GM11168 (cell line): ENCODE measurements around the gene NELFB.

Experiments used
- in situ Hi-C: fragments of 300-500 bp; cut with MboI; formaldehyde crosslinking; loops from one replicate; pipeline ENCODE4 v1.12.0; 2022; ENCODE audit warnings: low sequenced_read_pairs; ENCODE audit not compliant: unreplicated experiment

NELFB gene

DNA sequence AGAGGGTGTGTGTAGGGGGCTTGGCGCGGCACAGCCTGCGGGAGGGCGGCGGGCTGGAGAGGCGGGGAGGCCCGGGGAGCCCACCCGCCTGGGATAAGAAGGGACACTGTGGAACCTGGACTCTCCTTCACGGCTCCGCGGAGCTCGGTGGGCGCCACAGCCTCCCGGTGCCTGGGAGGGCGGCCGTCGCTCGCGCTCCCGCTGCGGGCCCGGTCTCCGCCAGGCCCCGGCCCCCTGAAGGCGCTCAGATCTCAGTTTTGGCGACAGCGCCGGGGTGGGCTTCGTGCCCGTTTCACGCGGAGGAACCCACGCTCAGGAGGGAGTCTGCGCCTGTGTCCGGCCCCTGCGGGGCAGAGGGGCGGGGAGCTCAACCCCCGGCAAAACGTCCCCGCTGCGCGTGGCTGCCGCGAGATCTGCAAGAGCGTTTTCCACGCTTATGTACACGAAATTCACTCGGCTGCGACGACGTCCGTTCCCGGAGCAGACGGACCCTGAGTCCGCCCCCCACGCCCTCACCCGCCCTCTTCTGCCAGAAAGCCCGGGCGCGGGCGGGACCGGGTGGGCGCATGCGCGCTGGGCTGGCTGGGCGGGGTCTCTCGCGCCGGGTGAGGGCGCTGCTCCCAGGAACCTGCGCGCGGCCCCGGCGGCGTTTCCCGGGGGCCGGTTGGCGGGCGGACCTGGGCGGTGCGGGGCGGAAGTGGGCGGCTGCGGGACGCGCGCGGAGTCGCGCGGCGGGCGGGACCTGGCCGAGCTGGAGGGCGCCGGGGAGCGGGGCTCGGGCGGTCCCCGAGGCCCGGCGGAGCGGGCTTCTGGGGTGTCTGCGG, at the start of gene NELFB:
Gene NELFB, plus strand, starts transcription at position 704 of the 824 bp plus-strand sequence.
- in situ Hi-C loops: no loop called here

- in situ Hi-C loops: no loop called here
Observed at GRCh38 chr9:137206602-137207001, 48.5 kb upstream of the NELFB start.

DNA sequence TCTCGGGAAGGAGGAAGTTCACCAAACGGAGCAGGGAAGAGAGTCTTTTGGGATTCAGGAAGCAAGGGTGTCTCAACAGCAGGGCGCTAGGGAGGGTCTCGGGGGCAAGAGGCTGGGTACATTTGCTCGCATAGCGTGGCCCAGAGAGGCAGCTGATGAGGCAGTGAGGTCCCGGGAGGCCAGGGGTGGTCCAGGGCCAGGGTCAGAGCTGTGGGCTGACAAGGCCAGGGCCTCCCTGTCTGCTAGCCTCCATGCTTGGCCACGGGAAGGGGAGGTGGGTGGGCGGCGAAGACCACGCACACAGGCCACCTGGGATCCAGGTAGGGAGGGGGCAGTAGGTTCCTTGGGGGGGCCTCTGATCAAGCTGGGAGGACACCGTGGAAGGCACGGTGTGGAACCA, 43.6 kb upstream of the NELFB start:
- in situ Hi-C loops: no loop called here

DNA sequence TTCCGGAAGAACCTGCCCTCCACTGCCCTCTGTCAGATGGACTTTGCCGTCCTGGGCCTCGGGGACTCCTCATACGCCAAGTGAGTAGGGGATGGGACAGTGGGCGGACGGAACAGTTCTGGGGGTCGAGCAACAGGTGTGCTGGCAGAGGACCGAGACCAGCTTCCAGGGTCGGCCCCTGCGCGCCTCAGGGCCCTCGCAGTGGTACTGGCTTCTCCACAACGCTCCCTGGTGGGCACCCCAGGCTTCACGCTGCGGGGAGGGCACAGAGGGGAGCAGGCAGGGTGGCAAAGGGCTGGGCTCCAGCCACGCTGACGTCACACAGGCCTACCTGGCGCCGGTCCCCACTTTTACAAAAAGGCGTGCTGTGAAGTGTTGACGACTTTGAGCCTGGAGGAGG, 42.6 kb upstream of the NELFB start:
- in situ Hi-C loops: no loop called here

DNA sequence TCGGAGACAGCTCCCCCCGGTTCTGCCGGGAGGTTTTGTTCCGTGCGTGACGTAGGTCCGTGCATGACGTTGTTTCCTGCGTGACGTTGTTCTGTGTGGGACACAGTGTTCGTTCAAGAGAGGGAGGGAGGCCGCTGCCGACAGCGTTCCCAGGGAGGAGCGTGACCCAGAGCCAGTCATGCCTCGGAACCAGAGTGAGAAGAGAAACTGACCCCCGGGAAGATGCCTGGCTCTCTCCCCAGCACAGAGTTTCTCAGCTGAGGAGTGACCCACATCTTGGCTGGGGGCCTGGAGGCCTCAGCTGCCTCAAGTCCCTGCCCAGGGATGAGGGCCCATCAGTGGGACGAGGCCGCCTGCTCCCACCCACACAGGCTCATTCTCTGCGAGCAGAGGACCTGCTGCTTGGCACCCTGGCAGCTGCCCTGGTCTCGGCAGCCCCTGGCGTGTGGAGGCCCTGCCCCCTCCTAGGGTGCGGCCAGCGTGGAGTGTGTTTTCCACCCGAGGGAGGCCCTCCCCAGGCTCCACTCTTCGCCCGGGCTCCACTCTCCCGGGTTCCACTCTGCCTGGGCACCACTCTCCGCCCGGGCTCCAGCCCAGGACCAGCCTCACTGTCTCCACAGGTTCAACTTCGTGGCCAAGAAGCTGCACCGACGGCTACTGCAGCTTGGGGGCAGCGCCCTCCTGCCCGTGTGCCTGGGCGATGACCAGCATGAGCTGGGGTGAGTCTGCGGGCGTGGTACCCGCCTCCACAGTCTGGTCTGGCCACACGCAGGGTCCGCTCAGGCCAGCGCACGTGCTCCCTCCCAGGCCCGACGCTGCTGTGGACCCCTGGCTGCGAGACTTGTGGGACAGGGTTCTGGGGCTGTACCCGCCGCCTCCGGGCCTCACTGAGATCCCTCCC, 41.7 kb upstream of the NELFB start:
- in situ Hi-C loops: no loop called here

- in situ Hi-C loops: no loop called here
Observed at GRCh38 chr9:137214620-137215019, 40.5 kb upstream of the NELFB start.

DNA sequence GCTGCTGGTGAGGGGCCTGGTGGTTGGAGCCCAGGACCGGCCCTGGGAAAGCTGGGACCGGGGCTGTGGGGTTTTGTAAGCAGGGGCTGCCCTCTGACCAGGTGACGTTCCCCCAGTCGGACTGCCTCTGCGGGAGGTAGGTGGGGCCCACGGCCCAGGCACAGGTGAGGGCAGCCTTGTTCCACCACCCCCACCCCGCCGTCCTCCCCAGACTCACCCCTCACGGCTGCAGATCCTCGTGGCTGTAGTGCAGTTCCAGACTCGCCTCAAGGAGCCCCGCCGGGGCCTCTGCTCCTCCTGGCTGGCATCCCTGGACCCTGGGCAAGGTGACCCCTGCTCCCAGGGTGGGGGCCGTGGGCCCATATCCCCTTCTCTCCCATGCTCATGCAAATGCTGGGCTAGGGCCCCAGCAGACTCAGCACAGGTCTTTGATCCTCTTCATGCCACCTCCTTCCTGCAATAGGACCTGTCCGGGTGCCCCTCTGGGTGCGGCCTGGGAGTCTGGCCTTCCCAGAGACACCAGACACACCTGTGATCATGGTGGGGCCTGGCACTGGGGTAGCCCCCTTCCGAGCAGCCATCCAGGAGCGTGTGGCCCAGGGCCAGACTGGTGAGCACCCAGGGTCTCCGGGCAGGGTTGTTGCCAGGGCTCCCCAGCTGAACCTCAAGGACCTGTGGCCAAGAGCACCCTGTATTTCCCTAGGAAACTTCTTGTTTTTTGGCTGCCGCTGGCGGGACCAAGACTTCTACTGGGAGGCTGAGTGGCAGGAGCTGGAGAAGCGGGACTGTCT, 39.7 kb upstream of the NELFB start:
- in situ Hi-C loops: no loop called here

DNA sequence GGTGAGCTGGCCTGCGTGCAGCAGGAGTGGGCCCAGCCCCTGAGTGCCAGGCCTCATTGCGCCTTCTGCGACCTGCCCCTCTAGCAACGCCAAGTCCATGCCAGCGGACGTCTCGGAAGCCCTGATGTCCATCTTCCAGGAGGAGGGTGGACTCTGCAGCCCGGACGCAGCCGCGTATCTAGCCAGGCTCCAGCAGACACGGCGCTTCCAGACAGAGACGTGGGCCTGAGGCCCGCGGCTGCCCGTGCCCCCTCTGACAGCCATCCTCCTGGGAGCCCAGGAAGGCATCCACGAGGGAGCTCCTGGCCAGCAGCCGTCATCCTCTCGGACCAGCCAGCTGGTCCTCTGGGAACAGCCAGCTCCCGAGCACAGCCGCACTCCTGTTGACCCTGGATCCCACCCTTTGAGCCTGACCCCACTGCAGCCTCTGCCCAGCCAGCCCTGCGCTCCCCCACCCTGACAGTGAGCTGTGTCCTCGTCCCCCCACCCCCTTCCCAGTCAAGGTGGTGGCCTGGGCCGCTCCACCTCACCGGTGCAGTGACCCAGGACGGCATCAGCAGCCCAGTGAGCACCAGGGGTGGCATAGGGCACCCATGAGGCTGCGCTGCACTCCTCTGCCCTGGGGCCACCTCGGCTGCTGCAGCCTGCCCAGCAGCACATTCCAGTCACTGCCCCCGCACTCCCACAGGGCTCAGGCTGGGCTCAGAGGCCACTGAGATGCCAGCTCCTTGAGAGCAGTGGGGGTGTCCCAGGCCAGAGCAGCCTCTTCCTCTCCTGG, 38.8 kb upstream of the NELFB start:
- in situ Hi-C loops: no loop called here

- in situ Hi-C loops: no loop called here
Observed at GRCh38 chr9:137217276-137218211, 37.6 kb upstream of the NELFB start.

DNA sequence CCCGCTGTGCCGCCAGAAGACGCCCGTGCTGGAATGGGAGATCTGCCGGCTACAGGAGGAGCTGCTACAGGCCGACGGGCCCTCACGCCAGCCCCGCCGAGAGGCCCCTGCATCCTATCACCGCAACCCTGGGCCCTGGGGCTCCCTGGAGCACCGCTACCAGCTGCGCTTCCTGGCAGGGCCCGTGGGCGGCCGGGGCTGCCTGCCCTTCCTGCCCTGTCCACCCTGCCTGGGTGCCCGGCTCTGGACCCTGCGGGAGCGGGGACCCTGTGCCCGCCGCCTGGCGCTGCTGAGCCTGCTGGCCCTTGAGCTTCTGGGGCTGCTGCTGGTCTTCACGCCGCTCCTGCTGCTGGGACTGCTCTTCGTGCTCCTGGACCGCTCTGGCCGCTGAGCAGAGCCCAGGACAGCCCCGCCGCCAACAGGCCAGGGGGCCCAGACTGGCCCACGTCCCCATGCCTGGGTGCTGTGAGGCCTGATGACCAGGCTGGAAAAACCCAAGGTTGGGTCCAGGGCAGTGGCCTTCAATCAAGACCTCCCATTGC, 36.8 kb upstream of the NELFB start:
- in situ Hi-C loops: no loop called here

GRCh38 chr9:137218754-137219271, 36.3 kb upstream of the NELFB start:
- in situ Hi-C loops: no loop called here

DNA sequence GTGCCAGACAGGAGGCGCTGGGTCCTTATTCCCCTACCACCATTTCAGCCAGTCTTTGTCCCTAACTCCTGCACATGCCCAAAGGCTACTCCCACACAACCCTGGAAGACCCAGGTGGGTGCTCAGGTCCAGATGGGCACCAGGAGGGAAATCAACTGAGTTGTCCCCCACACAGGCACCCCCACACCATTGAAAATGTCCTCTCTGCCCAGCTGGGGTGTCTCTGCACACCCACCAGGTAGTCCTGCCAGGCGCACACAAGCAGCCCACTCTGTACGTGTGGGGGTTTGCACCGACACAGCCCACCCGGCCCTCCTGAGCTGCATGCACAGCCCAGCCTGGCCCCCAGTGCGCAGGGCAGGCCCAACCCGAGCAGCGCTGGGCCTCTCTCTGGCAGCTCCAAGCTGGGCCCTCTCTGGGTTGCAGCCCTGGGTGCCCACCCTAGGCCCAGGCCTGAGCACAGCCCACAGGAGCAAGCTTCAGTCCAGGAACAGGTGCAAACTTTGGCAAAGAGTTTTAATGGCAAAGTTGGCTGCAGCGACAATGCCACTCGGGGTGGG, 35.3 kb upstream of the NELFB start:
- in situ Hi-C loops: no loop called here

GRCh38 chr9:137220317-137221094, 34.6 kb upstream of the NELFB start:
- in situ Hi-C loops: no loop called here

DNA sequence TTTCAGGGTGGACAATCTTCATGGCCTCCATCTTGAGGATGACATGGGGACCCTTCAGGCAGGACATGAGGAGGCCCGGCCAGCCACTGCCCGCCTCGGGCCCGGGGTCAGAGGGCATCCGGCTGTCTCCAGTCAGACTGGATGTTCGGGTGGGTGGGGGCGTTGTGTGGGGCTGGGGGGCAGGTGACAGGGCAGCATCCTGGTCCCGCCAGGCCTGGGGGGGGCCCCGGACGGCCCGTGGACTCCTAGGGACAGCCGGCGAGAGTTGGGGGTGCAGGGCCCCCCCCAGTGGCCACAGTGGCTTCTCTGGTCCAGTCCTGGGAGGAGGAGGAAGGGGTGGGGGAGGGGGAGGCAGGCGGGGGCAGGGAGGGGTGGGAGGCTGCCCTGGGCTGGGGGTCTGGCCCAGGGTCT, 34.0 kb upstream of the NELFB start:
- in situ Hi-C loops: no loop called here

DNA sequence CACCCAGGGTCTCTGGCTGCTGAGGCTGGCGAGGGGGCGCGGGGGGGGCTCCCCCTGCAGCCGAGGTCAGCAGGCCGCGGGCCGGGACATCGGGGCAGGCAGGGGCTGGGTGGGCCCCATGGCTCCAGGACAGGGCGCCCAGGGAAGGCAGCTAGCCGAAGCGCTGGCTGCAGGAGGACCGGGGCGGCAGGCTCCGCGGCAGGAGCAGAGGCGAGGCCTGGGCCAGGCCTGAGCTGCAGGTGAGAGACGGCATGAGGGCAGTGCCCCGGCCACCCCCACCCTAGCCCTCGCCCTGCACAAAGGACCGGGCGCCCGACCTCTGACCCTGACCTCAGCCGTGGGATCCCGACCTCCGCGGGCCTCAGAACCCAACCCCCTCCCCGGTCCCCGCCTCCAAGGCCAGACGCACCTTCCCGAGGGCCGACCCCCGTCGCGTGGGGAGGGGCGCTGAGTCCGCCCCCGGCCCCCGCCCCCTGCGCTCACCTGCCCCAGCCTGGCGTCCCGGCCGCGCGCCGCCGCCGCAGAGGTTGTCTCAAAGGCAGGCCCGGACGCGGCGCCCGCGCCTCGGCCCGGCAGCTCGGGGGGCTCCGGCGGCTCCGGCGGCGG, 33.5 kb upstream of the NELFB start:
- in situ Hi-C loops: no loop called here

GRCh38 chr9:137222190-137223077, 32.7 kb upstream of the NELFB start, which contains the start of gene RNF208:
Gene RNF208 (minus strand): TSS chr9:137222240. CDS start chr9:137221212, 1,028 bp downstream.
- in situ Hi-C loops: no loop called here
